HCT116 (cell line): ENCODE results near the gene SETD1B. TPM values are rescaled to one million over a fixed set of nuclear protein-coding genes. Genes with fewer than 3 reads are reported as not detected.

Experiments used
- ATAC-seq: fragments of 200-7000 bp; cut with Tn5 transposase; 2 replicates; pipeline ENCODE4 v1.9.1; 2020; ENCODE audit warnings: mild to moderate bottlenecking, moderate library complexity
- BruUV-seq: library from RNA; stranded (reverse); fragments of 400-500 nt; replicated peaks from 2 replicates; lab custom pipeline; 2021; lab: Mats Ljungman, UMichigan
- CTCF ChIA-PET: fragments of 300-600 bp; sonication (Branson Sonifier 250); formaldehyde crosslinking; loops from one replicate; lab custom pipeline; 2021; ENCODE audit warnings: antibody characterized with exemption; lab: Charles Lee
- POLR2A ChIA-PET: fragments of 300-600, 350-600 bp; sonication (Branson Sonifier 250); formaldehyde crosslinking; loops from one replicate; lab custom pipeline; 2021; ENCODE audit warnings: antibody characterized with exemption; lab: Charles Lee
- RAD21 ChIA-PET, 2 experiments: fragments of 300-600 bp; sonication (Branson Sonifier 250); formaldehyde crosslinking; loops; one replicate each; lab custom pipeline; 2023; ENCODE audit warnings: low total read pairs in 2 of 2; ENCODE audit not compliant: uncharacterized antibody in 2 of 2, unreplicated experiment in 2 of 2, low non-redundant PET in 1 of 2; lab: Charles Lee
- DNase-seq: peaks from one replicate; pipeline ENCODE4 v3.0.0-alpha.2; 2010; ENCODE audit warnings: low read depth, low spot score
- H2AFZ ChIP-seq: fragments of 200-600 bp; shearing (Covaris generic), sonication (generic); 2 replicates; pipeline ENCODE4 v1.6.1; 2017; ENCODE audit warnings: low read depth, mixed run types, mixed read lengths, antibody characterized with exemption, low read length; ENCODE audit not compliant: poor library complexity, severe bottlenecking
- H3K27ac ChIP-seq: 2 replicates; pipeline ENCODE4 v1.5.1; 2012; ENCODE audit warnings: low read depth, low read length
- H3K27me3 ChIP-seq: fragments of 200-600 bp; sonication (generic); 2 replicates; pipeline ENCODE4 v1.6.1; 2016; ENCODE audit warnings: mixed run types, low read length, mixed read lengths; ENCODE audit not compliant: insufficient read depth
- H3K36me3 ChIP-seq, 2 experiments: fragments of 200-500 bp in 1 of 2; fragments of 200-600 bp in 1 of 2; sonication (Bioruptor generic) in 1 of 2; sonication (generic) in 1 of 2; 2 replicates each; pipeline versions ENCODE4 v1.5.1 to v1.6.1; 2014 to 2016; ENCODE audit warnings: low read length in 2 of 2, inconsistent platforms in 1 of 2, mixed read lengths in 1 of 2, mixed run types in 1 of 2; ENCODE audit not compliant: insufficient read depth in 2 of 2, control insufficient read depth in 1 of 2
- H3K4me1 ChIP-seq, 2 experiments: fragments of 200-600 bp in 1 of 2; sonication (generic) in 1 of 2; 2 replicates each; pipeline versions ENCODE4 v1.5.1 to v1.6.1; 2012 to 2017; ENCODE audit warnings: low read length in 2 of 2, inconsistent platforms in 1 of 2, mild to moderate bottlenecking in 1 of 2, mixed read lengths in 1 of 2, mixed run types in 1 of 2, moderate library complexity in 1 of 2; ENCODE audit not compliant: insufficient read depth in 2 of 2, control insufficient read depth in 1 of 2
- H3K4me2 ChIP-seq: fragments of 200-600 bp; sonication (generic); 2 replicates; pipeline ENCODE4 v1.6.1; 2017; ENCODE audit warnings: mixed run types, low read length, mixed read lengths
- H3K4me3 ChIP-seq, 2 experiments: fragments of 200-600 bp in 1 of 2; sonication (generic) in 1 of 2; replicated peaks in 1 of 2; 2 replicates each; pipeline ENCODE4 v1.5.1; 2011 to 2016; ENCODE audit warnings: low read length in 2 of 2, control low read depth in 1 of 2, low read depth in 1 of 2, mild to moderate bottlenecking in 1 of 2, mixed read lengths in 1 of 2, mixed run types in 1 of 2
- H3K79me2 ChIP-seq: fragments of 200-600 bp; sonication (generic); 2 replicates; pipeline ENCODE4 v1.6.1; 2017; ENCODE audit warnings: mild to moderate bottlenecking, mixed run types, low read length, moderate library complexity, mixed read lengths; ENCODE audit not compliant: insufficient read depth
- H3K9ac ChIP-seq: fragments of 200-600 bp; sonication (generic); 2 replicates; pipeline ENCODE4 v1.6.1; 2016; ENCODE audit warnings: low read length, mixed read lengths
- H3K9me2 ChIP-seq: fragments of 200-600 bp; sonication (generic), shearing (Covaris generic); 2 replicates; pipeline ENCODE4 v1.6.1; 2017; ENCODE audit warnings: mixed run types, mild to moderate bottlenecking, moderate library complexity; ENCODE audit not compliant: insufficient read depth
- H3K9me3 ChIP-seq, 2 experiments: fragments of 200-500 bp in 1 of 2; fragments of 200-600 bp in 1 of 2; sonication (Bioruptor generic) in 1 of 2; sonication (generic) in 1 of 2; 2 replicates each; pipeline ENCODE4 v1.6.1; 2014 to 2017; ENCODE audit warnings: low read length in 2 of 2, mixed read lengths in 2 of 2, inconsistent platforms in 1 of 2, low read depth in 1 of 2, mild to moderate bottlenecking in 1 of 2, mixed run types in 1 of 2, moderate library complexity in 1 of 2; ENCODE audit not compliant: control insufficient read depth in 1 of 2, insufficient read depth in 1 of 2
- H4K20me1 ChIP-seq: fragments of 200-600 bp; sonication (generic), shearing (Covaris generic); 2 replicates; pipeline ENCODE4 v1.6.1; 2017; ENCODE audit warnings: mixed run types, mild to moderate bottlenecking, moderate library complexity; ENCODE audit not compliant: insufficient read depth
- POLR2AphosphoS5 ChIP-seq: IDR thresholded peaks from 2 replicates; pipeline ENCODE4 v1.6.1; 2011; ENCODE audit warnings: mild to moderate bottlenecking, low read depth, low read length, moderate library complexity
- RAD21 ChIP-seq: IDR thresholded peaks from 2 replicates; pipeline ENCODE4 v1.6.1; 2012; ENCODE audit warnings: low read depth, mild to moderate bottlenecking
- TCF7L2 ChIP-seq: IDR thresholded peaks from 2 replicates; pipeline ENCODE4 v1.7.0; 2011; ENCODE audit warnings: borderline replicate concordance, inconsistent platforms; ENCODE audit not compliant: insufficient read depth, insufficient read length; ENCODE audit errors: extremely low read depth
- ZNF274 ChIP-seq: fragments of 200-500 bp; sonication (Bioruptor generic); IDR thresholded peaks from 2 replicates; pipeline ENCODE4 v1.6.1; 2014; ENCODE audit warnings: mild to moderate bottlenecking, low read depth, low read length, inconsistent platforms
- intact Hi-C: fragments of 100-400 bp; cut with micrococcal nuclease; formaldehyde crosslinking; loops from 2 replicates; pipeline ENCODE4 v1.10.0; 2022
- total RNA-seq: library from RNA; stranded (reverse); gene quantifications from one replicate; pipeline ENCODE4 v1.2.1, GENCODE V29; 2021; ENCODE audit not compliant: unreplicated experiment
- TF ChIP-seq, protein P1 (sequence below), 3 experiments: fragments of 200-600 bp in 1 of 3; sonication (generic) in 1 of 3; IDR thresholded peaks in 2 of 3; conservative IDR thresholded peaks in 1 of 3; 2 replicates each; pipeline ENCODE4 v1.5.1; 2012 to 2017; ENCODE audit warnings: low read depth in 2 of 3, low read length in 2 of 3, antibody characterized with exemption in 1 of 3, borderline replicate concordance in 1 of 3, control low read depth in 1 of 3, mild to moderate bottlenecking in 1 of 3, mixed read lengths in 1 of 3, mixed run types in 1 of 3, moderate library complexity in 1 of 3; ENCODE audit not compliant: insufficient read depth in 1 of 3
- TF ChIP-seq, protein P2 (sequence below): IDR thresholded peaks from 2 replicates; pipeline ENCODE4 v1.6.1; 2012

SETD1B gene
- total RNA-seq, 1 experiment from 2014 or later, result 17.5 TPM

DNA sequence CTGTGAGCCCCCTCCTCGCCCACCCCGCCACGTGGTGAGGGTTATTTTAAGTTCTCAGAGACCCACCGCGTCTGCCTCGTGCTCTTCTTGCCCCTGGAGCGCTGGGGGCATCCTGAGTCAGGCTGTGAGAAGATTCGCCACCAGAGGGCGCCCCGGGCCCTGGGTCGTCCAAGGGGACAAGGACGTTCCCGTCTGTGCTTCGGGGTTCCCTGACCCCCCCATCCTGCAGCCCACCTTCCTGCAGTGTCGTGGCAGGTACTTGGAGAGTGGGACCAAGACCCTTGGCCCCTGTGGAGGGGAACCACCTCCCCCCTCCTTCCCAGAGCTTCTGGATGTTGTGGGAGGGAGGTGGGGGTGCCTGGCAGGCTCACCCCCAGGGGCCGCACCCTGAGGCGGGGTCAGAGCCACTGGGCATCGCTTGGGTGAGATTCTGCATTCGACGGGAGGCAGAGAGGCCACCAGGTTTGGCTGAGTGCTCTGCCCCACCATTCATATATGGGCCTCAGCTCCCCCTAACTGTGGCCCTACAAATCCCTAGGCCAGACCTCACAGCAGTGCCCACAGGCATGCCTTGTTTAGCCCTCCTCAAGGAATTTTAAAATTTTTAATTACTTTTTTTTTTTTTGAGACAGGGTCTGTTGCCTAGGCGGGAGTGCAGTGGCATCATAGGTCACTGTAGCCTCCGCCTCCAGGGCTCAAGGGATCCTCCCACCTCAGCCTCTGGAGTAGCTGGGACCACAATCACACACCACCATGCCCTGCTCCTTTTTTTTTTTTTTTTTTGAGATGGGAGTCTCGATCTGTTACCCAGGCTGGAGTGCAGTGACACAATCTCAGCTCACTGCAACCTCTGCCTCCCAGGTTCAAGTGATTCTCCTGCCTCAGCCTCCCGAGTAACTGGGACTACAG, 27.4 kb upstream of the SETD1B start:
- no peak for DNase-seq
- POLR2A ChIA-PET, result interaction anchor here (0.7 kb wide), 1 partner anchor 35 kb away, joined by 3 read pairs; no protein-coding TSS in a partner anchor
- H3K4me3 ChIP-seq, result no peak overlapping the region

More for the DNA sequence above, 27.4 kb upstream of the SETD1B start:
- H4K20me1 ChIP-seq, result peaks cover under 1% of the 10 kb centered on the region; the same call in 1 of the 2 replicates
- peaks cover 12% of the 10 kb centered on the region; the same call in 1 of the 2 replicates for H3K79me2 ChIP-seq
- TF ChIP-seq POLR2AphosphoS5 (peak; percentile 55; the same call in 1 of the 2 replicates), ZNF274 (no peak), RAD21 (peak; percentile 95), TCF7L2 (no peak)
- TF ChIP-seq, protein P1, sequence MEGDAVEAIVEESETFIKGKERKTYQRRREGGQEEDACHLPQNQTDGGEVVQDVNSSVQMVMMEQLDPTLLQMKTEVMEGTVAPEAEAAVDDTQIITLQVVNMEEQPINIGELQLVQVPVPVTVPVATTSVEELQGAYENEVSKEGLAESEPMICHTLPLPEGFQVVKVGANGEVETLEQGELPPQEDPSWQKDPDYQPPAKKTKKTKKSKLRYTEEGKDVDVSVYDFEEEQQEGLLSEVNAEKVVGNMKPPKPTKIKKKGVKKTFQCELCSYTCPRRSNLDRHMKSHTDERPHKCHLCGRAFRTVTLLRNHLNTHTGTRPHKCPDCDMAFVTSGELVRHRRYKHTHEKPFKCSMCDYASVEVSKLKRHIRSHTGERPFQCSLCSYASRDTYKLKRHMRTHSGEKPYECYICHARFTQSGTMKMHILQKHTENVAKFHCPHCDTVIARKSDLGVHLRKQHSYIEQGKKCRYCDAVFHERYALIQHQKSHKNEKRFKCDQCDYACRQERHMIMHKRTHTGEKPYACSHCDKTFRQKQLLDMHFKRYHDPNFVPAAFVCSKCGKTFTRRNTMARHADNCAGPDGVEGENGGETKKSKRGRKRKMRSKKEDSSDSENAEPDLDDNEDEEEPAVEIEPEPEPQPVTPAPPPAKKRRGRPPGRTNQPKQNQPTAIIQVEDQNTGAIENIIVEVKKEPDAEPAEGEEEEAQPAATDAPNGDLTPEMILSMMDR (IDR thresholded peaks at IDR 0.05 in 2 of 3, conservative IDR thresholded peaks at IDR 0.05 in 1 of 3; ENCODE audit: borderline replicate concordance in 1 of 3, insufficient read depth in 1 of 3, low read depth in 2 of 3, low read length in 2 of 3), result peak; percentile 87 to 96 (median 92)
- TF ChIP-seq, protein P2, sequence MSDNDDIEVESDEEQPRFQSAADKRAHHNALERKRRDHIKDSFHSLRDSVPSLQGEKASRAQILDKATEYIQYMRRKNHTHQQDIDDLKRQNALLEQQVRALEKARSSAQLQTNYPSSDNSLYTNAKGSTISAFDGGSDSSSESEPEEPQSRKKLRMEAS, result no peak; the same call in 1 of the 2 replicates
- TF ChIP-seq, all 23 proteins: peak for 3
- Histone ChIP-seq H3K4me1 (peaks cover 15 to 54% of the 10 kb centered on the region in 2 experiments), H3K36me3 (peaks cover 17 to 20% of the 10 kb centered on the region in 2 experiments; a peak in 3 of 4 replicates), H3K27ac (peak overlapping the region; percentile 31), H3K9ac (peak overlapping the region; percentile 38), H2AFZ (no peak overlapping the region), H3K9me2 (no peaks in the 10 kb centered on the region), H3K4me2 (peak overlapping the region; percentile 50), H3K9me3 (no peaks in the 10 kb centered on the region), H3K27me3 (no peaks in the 10 kb centered on the region)
- ATAC-seq, result peak; percentile 59
- CTCF ChIA-PET, result interaction anchor here (0.8 to 3.9 kb wide), 7 partner anchors 8 to 224 kb away, joined by 3 to 40 read pairs (median 4); partner anchors contain the start of gene RHOF
- RAD21 ChIA-PET, result interaction anchor here (1.2 to 1.4 kb wide), 2 partner anchors 18 kb away, joined by 5 to 7 read pairs; partner anchors contain the start of gene RHOF (in 2 of the 2)
- intact Hi-C loops, result loop anchor here (1.0 kb wide), 1 partner anchor 18 kb away; no protein-coding TSS in a partner anchor
- no TSS peak for BruUV-seq
